LoVo (cell line): ENCODE data around the gene RPL9.
"Not testable (repeated sequence)": the region's sequence is repeated elsewhere in the genome, so short reads cannot be mapped to it uniquely, and the experiment has no call there.

Experiments used
- DNase-seq: peaks from one replicate; pipeline ENCODE4 v3.0.0-alpha.2; 2016; ENCODE audit warnings: low spot score

RPL9 gene

GRCh38 chr4:39458505-39459300, at the start of gene RPL9, which contains the start of gene LIAS:
Gene RPL9, minus strand, starts transcription at chr4:39458922. Its CDS starts 483 bp downstream, at chr4:39458439.
Gene LIAS, plus strand, starts transcription at chr4:39459056. Its CDS starts 62 bp downstream, at chr4:39459118.
- DNase-seq: peak; percentile 96

- no peak for DNase-seq
These were observed 46.9 kb upstream of the RPL9 start for GRCh38 chr4:39505581-39505980.

- DNase-seq: no peak
These were observed 45.8 kb upstream of the RPL9 start for GRCh38 chr4:39504538-39504937.

- not testable (repeated sequence) for DNase-seq
These were observed 43.9 kb upstream of the RPL9 start for GRCh38 chr4:39502664-39503035.

- no peak for DNase-seq
These were observed 43.4 kb upstream of the RPL9 start for GRCh38 chr4:39502019-39502663.

- DNase-seq: no peak
These were observed 40.0 kb upstream of the RPL9 start for GRCh38 chr4:39498727-39499020.

GRCh38 chr4:39497909-39498726, 39.4 kb upstream of the RPL9 start:
- DNase-seq: no peak

GRCh38 chr4:39495446-39496213, 36.9 kb upstream of the RPL9 start:
- no peak for DNase-seq

GRCh38 chr4:39494354-39494753, 35.6 kb upstream of the RPL9 start:
- no peak for DNase-seq

- DNase-seq: no peak
These were observed 31.6 kb upstream of the RPL9 start for GRCh38 chr4:39490322-39490721.

GRCh38 chr4:39486221-39486804, 27.6 kb upstream of the RPL9 start:
- no peak for DNase-seq

GRCh38 chr4:39484582-39485272, 26.0 kb upstream of the RPL9 start:
- DNase-seq: no peak

GRCh38 chr4:39480902-39481695, 22.4 kb upstream of the RPL9 start:
- DNase-seq: no peak

- DNase-seq: no peak
These were observed 21.5 kb upstream of the RPL9 start for GRCh38 chr4:39480251-39480650.

GRCh38 chr4:39476187-39476895, 17.6 kb upstream of the RPL9 start:
- DNase-seq: no peak

GRCh38 chr4:39472396-39472795, 13.7 kb upstream of the RPL9 start:
- no peak for DNase-seq

- DNase-seq: no peak
These were observed 11.7 kb upstream of the RPL9 start for GRCh38 chr4:39470402-39470801.

GRCh38 chr4:39469429-39470077, 10.8 kb upstream of the RPL9 start:
- DNase-seq: peak; percentile 81

- no peak for DNase-seq
These were observed 8.7 kb upstream of the RPL9 start for GRCh38 chr4:39467464-39467863.
